RWPE2 (cell line): ENCODE data around the gene ZNF429.

Experiments
- ATAC-seq: fragments of 200-7000 bp; cut with Tn5 transposase; 3 replicates; pipeline ENCODE4 v1.9.1; 2021; ENCODE audit warnings: low read depth
- DNase-seq: peaks from one replicate; pipeline ENCODE4 v3.0.0-alpha.2; 2020; ENCODE audit warnings: low spot score
- H3K27ac ChIP-seq: fragments of 450-650 bp; 2 replicates; pipeline ENCODE4 v1.5.1; 2017; ENCODE audit warnings: mild to moderate bottlenecking; ENCODE audit not compliant: poor library complexity, severe bottlenecking
- H3K27me3 ChIP-seq: fragments of 250-450 bp; sonication (Bioruptor Pico); 2 replicates; pipeline ENCODE4 v1.5.1; 2021; ENCODE audit warnings: mild to moderate bottlenecking, moderate library complexity; ENCODE audit not compliant: insufficient read depth, poor library complexity, severe bottlenecking
- H3K36me3 ChIP-seq: fragments of 250-450 bp; sonication (Bioruptor Pico); 2 replicates; pipeline ENCODE4 v1.5.1; 2020; ENCODE audit warnings: low read depth, mild to moderate bottlenecking, moderate library complexity
- H3K4me1 ChIP-seq: fragments of 250-450 bp; sonication (Bioruptor Pico); 2 replicates; pipeline ENCODE4 v1.5.1; 2021; ENCODE audit warnings: mild to moderate bottlenecking, moderate library complexity; ENCODE audit not compliant: insufficient read depth, poor library complexity, severe bottlenecking
- H3K4me3 ChIP-seq: fragments of 250-450 bp; sonication (Bioruptor Pico); 2 replicates; pipeline ENCODE4 v1.5.1; 2021; ENCODE audit warnings: mild to moderate bottlenecking, moderate library complexity; ENCODE audit not compliant: severe bottlenecking
- H3K9me3 ChIP-seq: fragments of 250-450 bp; sonication (Bioruptor Pico); 2 replicates; pipeline ENCODE4 v1.5.1; 2021; ENCODE audit warnings: mild to moderate bottlenecking, moderate library complexity; ENCODE audit not compliant: severe bottlenecking
- CTCF ChIP-seq: fragments of 450-650 bp; IDR thresholded peaks from one replicate; pipeline ENCODE4 v1.5.1; 2017; ENCODE audit warnings: mild to moderate bottlenecking, moderate library complexity; ENCODE audit not compliant: poor library complexity, severe bottlenecking

The ZNF429 gene

GRCh38 chr19:21505459-21506451 lies at the start of gene ZNF429:
Gene ZNF429, plus strand, starts transcription at chr19:21505602. Its CDS starts 170 bp downstream, at chr19:21505772.
- DNase-seq (peak; percentile 64), ATAC-seq (peak; percentile 97)
- Histone ChIP-seq H3K9me3 (no peaks in the 10 kb centered on the region), H3K27ac (peak within 1 kb of the TSS; percentile 37), H3K4me1 (no peaks in the 10 kb centered on the region), H3K4me3 (peak within 1 kb of the TSS; percentile 50), H3K36me3 (no peaks in the 10 kb centered on the region), H3K27me3 (no peaks in the 10 kb centered on the region)
- no peak for TF ChIP-seq CTCF

DNA sequence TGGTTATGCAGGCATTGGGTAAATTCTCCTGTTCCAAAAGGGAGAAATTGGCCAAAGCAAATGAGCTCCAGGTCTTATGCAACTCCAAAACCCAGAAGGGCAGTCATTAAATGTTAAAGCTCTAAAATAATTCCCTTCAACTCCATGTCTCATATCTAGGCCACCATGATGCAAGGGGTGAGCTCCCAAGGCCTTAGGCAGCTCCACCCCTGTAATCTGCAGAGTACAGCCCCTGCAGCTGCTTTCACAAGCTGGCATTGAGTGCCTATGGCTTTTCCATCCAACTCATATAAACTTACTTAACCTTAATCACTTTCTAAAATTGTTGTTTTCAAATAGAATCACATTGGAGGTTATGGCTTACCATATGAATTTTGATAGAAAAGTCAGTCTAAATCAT lies 44.7 kb upstream of the ZNF429 start:
- ATAC-seq: no peak
- H3K27me3 ChIP-seq: no peaks in the 10 kb centered on the region

DNA sequence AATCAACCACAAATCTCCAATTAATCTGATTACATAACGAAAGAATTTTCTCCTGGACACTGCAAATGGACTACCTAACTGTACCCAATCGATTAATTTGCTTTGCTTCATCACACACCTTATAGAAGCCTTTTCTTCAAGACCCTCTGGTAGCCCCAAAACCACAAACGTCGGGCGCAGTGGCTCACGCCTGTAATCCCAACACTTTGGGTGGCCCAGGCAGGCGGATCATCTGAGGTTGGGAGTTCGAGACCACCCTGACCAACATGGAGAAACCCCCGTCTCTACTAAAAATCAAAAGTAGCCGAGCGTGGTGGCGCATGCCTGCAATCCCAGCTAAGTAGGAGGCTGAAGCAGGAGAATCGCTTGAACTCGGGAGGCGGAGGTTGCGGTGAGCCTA lies 42.9 kb upstream of the ZNF429 start:
- H3K36me3 ChIP-seq: no peaks in the 10 kb centered on the region
- no peak for TF ChIP-seq CTCF
- H3K27me3 ChIP-seq: no peaks in the 10 kb centered on the region
- no peak for DNase-seq
- no peak overlapping the region for H3K27ac ChIP-seq
- no peak overlapping the region for H3K4me3 ChIP-seq
- H3K4me1 ChIP-seq: no peaks in the 10 kb centered on the region
- no peak for ATAC-seq
- peaks cover 12% of the 10 kb centered on the region for H3K9me3 ChIP-seq

More for the DNA sequence above, 44.7 kb upstream of the ZNF429 start:
- peaks cover 15% of the 10 kb centered on the region for H3K9me3 ChIP-seq
- H3K36me3 ChIP-seq: no peaks in the 10 kb centered on the region
- no peak overlapping the region for H3K4me3 ChIP-seq
- DNase-seq: no peak
- TF ChIP-seq CTCF: no peak
- no peaks in the 10 kb centered on the region for H3K4me1 ChIP-seq
- no peak overlapping the region for H3K27ac ChIP-seq

- DNase-seq: peak; percentile 66
- no peak for TF ChIP-seq CTCF
- H3K4me3 ChIP-seq: peak overlapping the region; percentile 27
Observed at GRCh38 chr19:21463449-21464105, 41.8 kb upstream of the ZNF429 start.

More at GRCh38 chr19:21463449-21464105, 41.8 kb upstream of the ZNF429 start:
- Histone ChIP-seq H3K27ac (no peak overlapping the region), H3K4me1 (no peaks in the 10 kb centered on the region), H3K9me3 (peaks cover 8% of the 10 kb centered on the region), H3K36me3 (no peaks in the 10 kb centered on the region), H3K27me3 (no peaks in the 10 kb centered on the region)
- ATAC-seq: peak; percentile 93
